LNCAP (cell line): ENCODE results near the gene HDAC8.

Source experiments
- CTCF ChIP-seq: fragments of 450-650 bp; IDR thresholded peaks from 2 replicates; pipeline ENCODE4 v1.5.1; 2017; ENCODE audit warnings: mild to moderate bottlenecking

Gene HDAC8

GRCh38 chrX:72477376-72477775, 95.3 kb downstream of the HDAC8 start:
- no peak for TF ChIP-seq CTCF

GRCh38 chrX:72475952-72476668, 96.5 kb downstream of the HDAC8 start:
- no peak for TF ChIP-seq CTCF

- no peak for TF ChIP-seq CTCF
Measured at GRCh38 chrX:72475338-72475737, 97.3 kb downstream of the HDAC8 start.

- TF ChIP-seq CTCF: no peak
Measured at GRCh38 chrX:72470532-72471223, 102.0 kb downstream of the HDAC8 start.

GRCh38 chrX:72470117-72470516, 102.5 kb downstream of the HDAC8 start:
- TF ChIP-seq CTCF: no peak

GRCh38 chrX:72468607-72469006, 104.0 kb downstream of the HDAC8 start:
- TF ChIP-seq CTCF: no peak

- no peak for TF ChIP-seq CTCF
Measured at GRCh38 chrX:72467135-72467534, 105.5 kb downstream of the HDAC8 start.
